Nephron (organoid): Measurements from ENCODE around the gene MRPS16.

ENCODE experiments used
- H3K27ac Mint-ChIP-seq, 3 experiments: 2 replicates each; pipeline ENCODE4 v1.8.0; 2020; ENCODE audit warnings: mixed read lengths in 3 of 3, mild to moderate bottlenecking in 2 of 3, moderate library complexity in 1 of 3
- H3K27me3 Mint-ChIP-seq: 2 replicates; pipeline ENCODE4 v1.8.0; 2021; ENCODE audit warnings: low read depth, mild to moderate bottlenecking, moderate library complexity, mixed read lengths
- H3K36me3 Mint-ChIP-seq: 2 replicates; pipeline ENCODE4 v1.8.0; 2020; ENCODE audit warnings: low read depth, mixed read lengths
- H3K4me1 Mint-ChIP-seq: 2 replicates; pipeline ENCODE4 v1.8.0; 2020; ENCODE audit warnings: mixed read lengths
- H3K4me3 Mint-ChIP-seq, 3 experiments: 2 replicates each; pipeline ENCODE4 v1.8.0; 2020; ENCODE audit warnings: mild to moderate bottlenecking in 3 of 3, mixed read lengths in 3 of 3, moderate library complexity in 2 of 3
- H3K9me3 Mint-ChIP-seq: 2 replicates; pipeline ENCODE4 v1.8.0; 2020; ENCODE audit warnings: mixed read lengths
- TF ChIP-seq, protein P1 (sequence below), 3 experiments: fragments of 200-600 bp; sonication (generic); IDR thresholded peaks; one replicate each; pipeline ENCODE4 v1.5.0; 2021; ENCODE audit warnings: antibody characterized with exemption in 3 of 3; ENCODE audit not compliant: unreplicated experiment in 3 of 3

The MRPS16 gene

GRCh38 chr10:73219384-73219783, 33.1 kb downstream of the MRPS16 start:
- no peak overlapping the region for H3K27ac Mint-ChIP-seq
- no peaks in the 10 kb centered on the region for H3K4me1 Mint-ChIP-seq
- H3K36me3 Mint-ChIP-seq, result peaks cover 64% of the 10 kb centered on the region
- H3K9me3 Mint-ChIP-seq, result no peaks in the 10 kb centered on the region
- TF ChIP-seq, protein P1, sequence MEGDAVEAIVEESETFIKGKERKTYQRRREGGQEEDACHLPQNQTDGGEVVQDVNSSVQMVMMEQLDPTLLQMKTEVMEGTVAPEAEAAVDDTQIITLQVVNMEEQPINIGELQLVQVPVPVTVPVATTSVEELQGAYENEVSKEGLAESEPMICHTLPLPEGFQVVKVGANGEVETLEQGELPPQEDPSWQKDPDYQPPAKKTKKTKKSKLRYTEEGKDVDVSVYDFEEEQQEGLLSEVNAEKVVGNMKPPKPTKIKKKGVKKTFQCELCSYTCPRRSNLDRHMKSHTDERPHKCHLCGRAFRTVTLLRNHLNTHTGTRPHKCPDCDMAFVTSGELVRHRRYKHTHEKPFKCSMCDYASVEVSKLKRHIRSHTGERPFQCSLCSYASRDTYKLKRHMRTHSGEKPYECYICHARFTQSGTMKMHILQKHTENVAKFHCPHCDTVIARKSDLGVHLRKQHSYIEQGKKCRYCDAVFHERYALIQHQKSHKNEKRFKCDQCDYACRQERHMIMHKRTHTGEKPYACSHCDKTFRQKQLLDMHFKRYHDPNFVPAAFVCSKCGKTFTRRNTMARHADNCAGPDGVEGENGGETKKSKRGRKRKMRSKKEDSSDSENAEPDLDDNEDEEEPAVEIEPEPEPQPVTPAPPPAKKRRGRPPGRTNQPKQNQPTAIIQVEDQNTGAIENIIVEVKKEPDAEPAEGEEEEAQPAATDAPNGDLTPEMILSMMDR (IDR thresholded peaks at IDR 0.05; ENCODE audit: unreplicated experiment in 3 of 3), result no peak
- H3K27me3 Mint-ChIP-seq, result no peaks in the 10 kb centered on the region
- no peak overlapping the region for H3K4me3 Mint-ChIP-seq

DNA sequence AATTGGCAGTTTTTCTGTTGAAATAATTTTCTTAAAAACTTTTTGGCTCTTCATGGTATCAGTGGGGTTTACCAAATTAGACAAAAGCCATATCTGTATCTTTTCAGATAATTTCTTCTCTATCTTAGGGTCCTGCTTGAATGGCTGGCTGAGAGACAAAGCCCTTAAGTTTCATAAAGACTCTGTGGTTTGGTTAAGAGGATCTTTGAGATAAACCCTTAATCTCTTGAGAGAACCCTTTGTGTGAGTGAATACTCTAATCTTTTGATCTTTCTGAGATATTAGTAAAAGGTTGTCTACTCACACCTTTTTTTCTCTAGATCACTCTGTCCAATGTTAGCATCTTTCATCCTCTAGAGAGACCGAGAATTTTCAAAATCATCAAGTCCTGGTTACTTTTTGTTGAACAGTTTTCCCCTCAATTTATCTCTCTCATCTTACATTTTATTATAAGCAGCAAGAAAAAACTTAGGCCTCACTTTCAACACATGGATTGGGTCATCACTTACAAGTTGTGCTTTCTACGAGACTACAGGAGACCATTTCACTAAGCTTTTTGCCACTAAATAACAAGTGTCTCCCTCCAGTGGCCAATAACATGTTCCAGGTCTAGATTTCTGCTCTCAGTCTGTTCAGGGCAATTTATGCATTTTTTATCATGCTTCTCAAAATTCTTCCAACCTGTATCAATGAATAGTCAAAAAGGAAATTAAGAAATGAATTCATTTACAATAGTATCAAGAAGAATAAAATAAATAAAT, 33.8 kb downstream of the MRPS16 start:
- TF ChIP-seq, protein P1 (IDR thresholded peaks at IDR 0.05; ENCODE audit: unreplicated experiment in 3 of 3), result peak in 1 of 3 experiments; percentile 13
- no peaks in the 10 kb centered on the region for H3K4me1 Mint-ChIP-seq
- no peak overlapping the region for H3K4me3 Mint-ChIP-seq
- H3K9me3 Mint-ChIP-seq, result no peaks in the 10 kb centered on the region
- no peaks in the 10 kb centered on the region for H3K27me3 Mint-ChIP-seq
- H3K27ac Mint-ChIP-seq, result no peak overlapping the region
- H3K36me3 Mint-ChIP-seq, result peaks cover 70% of the 10 kb centered on the region

- TF ChIP-seq, protein P1 (IDR thresholded peaks at IDR 0.05; ENCODE audit: unreplicated experiment in 3 of 3), result no peak
- Mint-ChIP-seq H3K36me3 (peaks cover 78% of the 10 kb centered on the region), H3K27ac (no peak overlapping the region), H3K27me3 (no peaks in the 10 kb centered on the region), H3K4me1 (no peaks in the 10 kb centered on the region), H3K4me3 (no peak overlapping the region), H3K9me3 (no peaks in the 10 kb centered on the region)
Measured at GRCh38 chr10:73217628-73218027, 34.8 kb downstream of the MRPS16 start.

DNA sequence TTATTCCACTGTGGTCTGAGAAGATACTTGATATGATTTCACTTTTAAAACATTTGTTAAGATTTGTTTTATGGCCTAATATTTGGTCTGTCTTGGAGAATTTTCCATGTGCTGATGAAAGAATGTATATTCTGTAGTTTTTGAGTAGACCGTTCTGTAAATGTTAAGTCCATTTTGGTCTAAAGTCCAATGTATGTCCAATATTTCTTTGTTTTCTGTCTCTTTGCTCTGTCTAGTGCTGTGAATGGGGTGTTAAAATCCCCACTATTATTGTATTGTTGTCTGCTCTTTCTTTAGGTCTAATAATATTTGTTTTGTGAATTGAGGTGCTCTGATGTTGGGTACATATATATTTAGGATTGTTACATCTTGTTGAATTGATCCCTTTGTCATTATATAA, 36.7 kb downstream of the MRPS16 start:
- TF ChIP-seq, protein P1 (IDR thresholded peaks at IDR 0.05; ENCODE audit: unreplicated experiment in 3 of 3), result no peak
- H3K36me3 Mint-ChIP-seq, result peaks cover 71% of the 10 kb centered on the region
- no peaks in the 10 kb centered on the region for H3K4me1 Mint-ChIP-seq
- H3K9me3 Mint-ChIP-seq, result no peaks in the 10 kb centered on the region
- no peaks in the 10 kb centered on the region for H3K27me3 Mint-ChIP-seq
- no peak overlapping the region for H3K27ac Mint-ChIP-seq
- no peak overlapping the region for H3K4me3 Mint-ChIP-seq

DNA sequence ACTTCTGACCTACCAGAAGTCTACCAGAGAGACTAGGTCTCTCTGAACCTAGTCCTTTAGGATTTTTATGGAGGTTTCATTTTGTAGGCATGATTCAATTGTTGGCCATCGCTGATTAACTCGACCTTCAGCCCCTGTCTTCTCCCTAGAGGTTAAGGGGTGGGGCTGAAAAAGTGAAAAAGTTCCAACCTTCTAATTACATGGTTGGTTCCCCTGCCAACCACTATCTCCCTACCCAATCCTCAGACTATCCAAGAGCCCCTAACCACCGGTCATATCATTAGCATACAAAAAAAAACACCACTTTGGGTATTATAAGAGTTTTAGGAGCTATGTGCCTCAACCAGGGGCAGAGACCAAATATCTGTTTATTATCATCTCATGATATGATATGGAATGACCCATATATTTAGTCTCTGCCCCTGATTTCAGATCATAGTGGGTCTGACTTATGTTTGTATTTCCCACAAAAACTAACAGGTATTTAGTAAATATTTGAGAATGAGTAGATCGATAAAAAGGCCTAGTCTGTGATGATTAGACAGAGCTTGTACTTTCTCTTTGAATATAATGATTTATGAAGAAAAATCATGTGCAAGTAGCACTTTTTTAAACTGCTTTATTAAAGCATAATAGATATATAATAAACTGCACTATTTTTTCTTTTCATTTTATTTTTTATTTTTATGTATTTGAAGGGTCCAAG, 41.2 kb downstream of the MRPS16 start:
- TF ChIP-seq, protein P1 (IDR thresholded peaks at IDR 0.05; ENCODE audit: unreplicated experiment in 3 of 3), result no peak
- Mint-ChIP-seq H3K4me3 (no peak overlapping the region), H3K4me1 (no peaks in the 10 kb centered on the region), H3K27me3 (no peaks in the 10 kb centered on the region), H3K27ac (peak overlapping the region in 1 of 3 experiments; percentile 76), H3K9me3 (no peaks in the 10 kb centered on the region), H3K36me3 (peaks cover 55% of the 10 kb centered on the region)
